AG10803 (cell line): ENCODE data around the gene TRIM37.

ENCODE experiments used
- DNase-seq: peaks from one replicate; pipeline ENCODE4 v3.0.0; 2010; ENCODE audit warnings: low read depth
- H3K4me3 ChIP-seq: 2 replicates; pipeline ENCODE4 v1.5.1; 2011; ENCODE audit warnings: mild to moderate bottlenecking, low read length, control low read depth
- TF ChIP-seq, protein P1 (sequence below): conservative IDR thresholded peaks from 2 replicates; pipeline ENCODE4 v1.5.1; 2011; ENCODE audit warnings: mild to moderate bottlenecking, low read length, control low read depth, inconsistent platforms

The TRIM37 gene

DNA sequence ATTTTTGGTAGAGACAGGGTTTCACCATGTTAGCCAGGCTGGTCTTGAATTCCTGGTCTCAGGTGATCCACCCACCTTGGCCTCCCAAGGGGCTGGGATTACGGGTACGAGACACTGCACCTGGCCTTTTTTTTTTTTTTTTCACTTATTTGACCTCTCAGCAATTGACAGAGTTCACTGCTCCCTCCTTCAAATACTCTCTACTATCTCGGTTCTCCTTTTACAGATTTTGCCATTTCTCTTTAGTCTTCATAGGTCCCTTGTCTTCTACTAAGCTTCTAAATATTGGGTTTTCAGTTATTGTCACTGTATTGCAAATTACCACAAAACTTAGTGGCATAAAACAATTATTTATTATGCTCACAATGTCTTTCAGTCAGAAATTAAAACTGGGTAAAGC is 159.3 kb downstream of the TRIM37 start:
- H3K4me3 ChIP-seq, result no peak overlapping the region
- no peak for DNase-seq
- TF ChIP-seq, protein P1, sequence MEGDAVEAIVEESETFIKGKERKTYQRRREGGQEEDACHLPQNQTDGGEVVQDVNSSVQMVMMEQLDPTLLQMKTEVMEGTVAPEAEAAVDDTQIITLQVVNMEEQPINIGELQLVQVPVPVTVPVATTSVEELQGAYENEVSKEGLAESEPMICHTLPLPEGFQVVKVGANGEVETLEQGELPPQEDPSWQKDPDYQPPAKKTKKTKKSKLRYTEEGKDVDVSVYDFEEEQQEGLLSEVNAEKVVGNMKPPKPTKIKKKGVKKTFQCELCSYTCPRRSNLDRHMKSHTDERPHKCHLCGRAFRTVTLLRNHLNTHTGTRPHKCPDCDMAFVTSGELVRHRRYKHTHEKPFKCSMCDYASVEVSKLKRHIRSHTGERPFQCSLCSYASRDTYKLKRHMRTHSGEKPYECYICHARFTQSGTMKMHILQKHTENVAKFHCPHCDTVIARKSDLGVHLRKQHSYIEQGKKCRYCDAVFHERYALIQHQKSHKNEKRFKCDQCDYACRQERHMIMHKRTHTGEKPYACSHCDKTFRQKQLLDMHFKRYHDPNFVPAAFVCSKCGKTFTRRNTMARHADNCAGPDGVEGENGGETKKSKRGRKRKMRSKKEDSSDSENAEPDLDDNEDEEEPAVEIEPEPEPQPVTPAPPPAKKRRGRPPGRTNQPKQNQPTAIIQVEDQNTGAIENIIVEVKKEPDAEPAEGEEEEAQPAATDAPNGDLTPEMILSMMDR, result no peak

DNA sequence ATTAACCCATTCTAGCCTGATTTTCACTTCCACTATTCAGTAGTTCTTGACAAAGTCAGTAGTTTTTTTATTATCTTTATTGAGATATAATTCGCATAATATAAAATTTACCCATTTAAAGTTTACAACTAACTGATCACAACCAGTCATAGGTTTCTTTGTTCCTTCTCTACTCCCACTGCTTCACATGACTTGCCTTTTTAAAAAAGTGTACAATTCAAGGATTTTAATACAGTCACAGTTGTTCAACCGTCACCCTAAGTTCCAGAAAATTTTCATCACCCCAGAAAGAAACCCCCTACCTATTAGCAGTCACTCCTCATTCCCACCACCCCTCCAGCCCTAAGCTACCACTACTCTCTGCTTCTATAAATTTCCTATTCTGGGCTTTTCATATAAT is 162.5 kb downstream of the TRIM37 start:
- DNase-seq, result no peak
- H3K4me3 ChIP-seq, result no peak overlapping the region
- TF ChIP-seq, protein P1, result no peak

DNA sequence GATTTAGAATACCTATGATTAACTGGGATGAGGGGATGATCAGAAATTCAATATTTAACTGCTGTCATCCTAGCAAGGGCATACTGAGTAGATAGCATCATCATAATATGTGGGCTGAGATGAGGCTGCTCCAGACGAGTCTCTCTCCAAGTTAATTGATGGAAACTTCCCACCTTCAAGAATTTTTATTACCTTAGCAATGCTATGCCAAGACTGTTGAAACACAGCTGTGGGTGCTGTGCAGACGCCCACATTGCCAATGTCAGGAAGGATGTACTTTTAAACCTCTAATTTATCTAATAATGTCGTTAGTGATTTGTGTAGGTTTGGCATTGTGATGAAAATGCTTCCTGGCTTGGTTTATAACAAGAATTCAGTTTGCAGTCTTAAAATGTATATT is 170.4 kb downstream of the TRIM37 start:
- TF ChIP-seq, protein P1, result no peak
- DNase-seq, result no peak
- H3K4me3 ChIP-seq, result no peak overlapping the region

DNA sequence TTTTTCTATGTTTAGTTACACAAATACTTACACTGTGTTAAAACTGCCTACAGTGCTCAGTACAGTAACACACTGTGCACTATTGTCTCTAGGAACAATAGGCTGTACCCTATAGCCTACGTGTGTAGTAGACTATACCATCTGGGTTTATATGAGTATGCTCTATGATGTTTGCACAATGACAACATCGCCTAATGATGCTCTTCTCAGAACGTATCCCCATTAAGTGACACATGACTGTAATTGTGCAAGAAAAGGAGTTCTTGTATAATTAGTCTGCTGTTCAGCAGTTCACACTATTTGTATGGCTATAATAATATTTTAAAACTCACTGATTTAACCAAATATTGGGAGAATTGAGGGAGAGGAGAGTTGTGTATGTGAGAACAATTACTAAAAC is 173.7 kb downstream of the TRIM37 start:
- no peak overlapping the region for H3K4me3 ChIP-seq
- TF ChIP-seq, protein P1, result no peak
- no peak for DNase-seq
